ENCODE results near the gene BTNL9. TPM values are rescaled to one million over a fixed set of nuclear protein-coding genes. Genes with fewer than 3 reads are reported as not detected.

BTNL9 gene
- total RNA-seq, 4 donors from 2014 or later = 9.0 to 36.9 (median 18.9) TPM

GRCh38 chr5:181053488-181054121, 13.5 kb downstream of the BTNL9 start:
- Histone ChIP-seq H3K27ac (no peak overlapping the region), H3K4me3 (peak overlapping the region; percentile 22 to 42), H3K9me3 (no peaks in the 10 kb centered on the region), H3K4me1 (no peaks in the 10 kb centered on the region), H3K27me3 (peaks cover 0 to 20% of the 10 kb centered on the region in 2 donors), H3K36me3 (no peaks in the 10 kb centered on the region)
- intact Hi-C loops (cut with DNase I; ENCODE audit: low total_unique reads) = no loop called here
- TF ChIP-seq POLR2A (IDR thresholded peaks at IDR 0.05) = no peak
- TF ChIP-seq CTCF (IDR thresholded peaks at IDR 0.05) = no peak
- DNase-seq = no peak

- H3K27me3 ChIP-seq = peaks cover 0 to 20% of the 10 kb centered on the region in 2 donors
These were observed 14.1 kb downstream of the BTNL9 start for GRCh38 chr5:181054138-181054537.

GRCh38 chr5:181054871-181055459, 14.9 kb downstream of the BTNL9 start:
- Histone ChIP-seq H3K4me1 (peaks cover 0 to 4% of the 10 kb centered on the region in 2 donors), H3K9me3 (no peaks in the 10 kb centered on the region), H3K4me3 (no peak overlapping the region), H3K27ac (no peak overlapping the region), H3K27me3 (peaks cover 0 to 27% of the 10 kb centered on the region in 2 donors), H3K36me3 (no peaks in the 10 kb centered on the region)
- no peak for TF ChIP-seq POLR2A (IDR thresholded peaks at IDR 0.05)
- no peak for TF ChIP-seq CTCF (IDR thresholded peaks at IDR 0.05)
- intact Hi-C loops (cut with DNase I; ENCODE audit: low total_unique reads) = no loop called here
- DNase-seq = no peak

More at GRCh38 chr5:181054138-181054537, 14.1 kb downstream of the BTNL9 start:
- no peak for DNase-seq
- Histone ChIP-seq H3K9me3 (no peaks in the 10 kb centered on the region), H3K4me3 (no peak overlapping the region), H3K27ac (no peak overlapping the region), H3K4me1 (peaks cover 0 to under 1% of the 10 kb centered on the region in 2 donors), H3K36me3 (no peaks in the 10 kb centered on the region)
- intact Hi-C loops (cut with DNase I; ENCODE audit: low total_unique reads) = no loop called here
- TF ChIP-seq CTCF (IDR thresholded peaks at IDR 0.05) (no peak), POLR2A (IDR thresholded peaks at IDR 0.05) (no peak)

GRCh38 chr5:181056431-181056830, 16.4 kb downstream of the BTNL9 start:
- H3K27me3 ChIP-seq = peaks cover 0 to 29% of the 10 kb centered on the region in 2 donors
- H3K4me1 ChIP-seq = peaks cover 0 to 4% of the 10 kb centered on the region in 2 donors
- H3K27ac ChIP-seq = no peak overlapping the region
- H3K4me3 ChIP-seq = no peak overlapping the region
- TF ChIP-seq CTCF (IDR thresholded peaks at IDR 0.05) (no peak), POLR2A (IDR thresholded peaks at IDR 0.05) (no peak)
- DNase-seq = no peak
- intact Hi-C loops (cut with DNase I; ENCODE audit: low total_unique reads) = no loop called here
- H3K36me3 ChIP-seq = no peaks in the 10 kb centered on the region
- no peaks in the 10 kb centered on the region for H3K9me3 ChIP-seq

GRCh38 chr5:181058321-181058720, 18.3 kb downstream of the BTNL9 start:
- no peak for DNase-seq
- Histone ChIP-seq H3K9me3 (no peaks in the 10 kb centered on the region), H3K27ac (no peak overlapping the region), H3K4me3 (no peak overlapping the region), H3K4me1 (peaks cover 0 to 4% of the 10 kb centered on the region in 2 donors), H3K27me3 (peaks cover 0 to 33% of the 10 kb centered on the region in 2 donors), H3K36me3 (no peaks in the 10 kb centered on the region)
- TF ChIP-seq CTCF (IDR thresholded peaks at IDR 0.05) (no peak), POLR2A (IDR thresholded peaks at IDR 0.05) (no peak)
- intact Hi-C loops (cut with DNase I; ENCODE audit: low total_unique reads) = no loop called here
